Measurements from ENCODE around the gene SLC6A1. TPM values are rescaled to one million over a fixed set of nuclear protein-coding genes. Genes with fewer than 3 reads are reported as not detected.

SLC6A1 gene
- total RNA-seq (1 to 10 TPM in 6 of 10 donors, under 1 TPM in 4; 0.55 to 2.5 (median 1.7) TPM), polyA plus RNA-seq (1 to 10 TPM in 1 of 2 donors, under 1 TPM in 1; 0.55 to 2.7 TPM)
- long read RNA-seq, donor 1, result 0 reads
- long read RNA-seq, donor 2, full-length matches to known transcripts, result 1 of 1 reads
- long read RNA-seq, donor 2, partial matches to known transcripts, result 0 of 1 reads
- long read RNA-seq, donor 2, other reads (novel, unspliced or antisense), result 0 of 1 reads
- long read RNA-seq, donor 3, partial matches to known transcripts, result 0 of 2 reads
- long read RNA-seq, donor 3, other reads (novel, unspliced or antisense), result 2 of 2 reads

GRCh38 chr3:10992017-10992942 is at the start of gene SLC6A1:
TSS of gene SLC6A1 (plus strand) at chr3:10992748. CDS start at chr3:11017212, 24,464 bp downstream.
- intact Hi-C loops (cut with DNase I), result no loop called here
- Histone ChIP-seq H3K27ac (peak within 1 kb of the TSS in 6 of 10 donors; percentile 48 to 70 (median 58)), H3K9me3 (no peaks in the 10 kb centered on the region), H3K27me3 (peaks cover 0 to 68% (median 52%) of the 10 kb centered on the region in 7 donors), H3K4me3 (peak within 1 kb of the TSS; percentile 14 to 56 (median 50)), H3K36me3 (no peaks in the 10 kb centered on the region), H3K4me1 (peaks cover 0 to 20% (median 3%) of the 10 kb centered on the region in 9 donors)
- 1 to 2% methylated on average over 41 to 69 of the region's 69 CpGs for WGBS, 2 donors
- peak; percentile 26 to 39 for DNase-seq
- peak in 5 of 9 donors; percentile 24 to 50 (median 42) for TF ChIP-seq CTCF (IDR thresholded peaks at IDR 0.05)
- peak; percentile 51 to 91 (median 78) for ATAC-seq

- peaks cover 0 to 50% (median 15%) of the 10 kb centered on the region in 7 donors for H3K27me3 ChIP-seq
- intact Hi-C loops (cut with DNase I), result loop anchor here in 8 of 10 donors (1.0 to 10.0 kb wide), 11 partner anchors 37 to 392 kb away; no protein-coding TSS in a partner anchor
- WGBS, 2 donors, result 89 to 95% methylated on average over 8 of the region's 8 CpGs
- ATAC-seq (no peak), DNase-seq (no peak)
- H3K27ac ChIP-seq, result no peak overlapping the region
- TF ChIP-seq CTCF (IDR thresholded peaks at IDR 0.05), result no peak
- no peaks in the 10 kb centered on the region for H3K36me3 ChIP-seq
- peaks cover 0 to 8% (median 0%) of the 10 kb centered on the region in 9 donors for H3K4me1 ChIP-seq
- H3K9me3 ChIP-seq, result peaks cover 0 to 5% (median 0%) of the 10 kb centered on the region in 11 donors
- H3K4me3 ChIP-seq, result no peak overlapping the region
These were observed 47.7 kb upstream of the SLC6A1 start for GRCh38 chr3:10944866-10945265.

- peak; percentile 65 to 96 (median 85) for TF ChIP-seq CTCF (IDR thresholded peaks at IDR 0.05)
- WGBS, 2 donors, result 50 to 52% methylated on average over 8 of the region's 8 CpGs
- DNase-seq (peak; percentile 27 to 69), ATAC-seq (peak; percentile 72 to 85 (median 82))
- Histone ChIP-seq H3K27me3 (peaks cover 0 to 56% (median 19%) of the 10 kb centered on the region in 7 donors), H3K4me1 (peaks cover 0 to 8% (median 0%) of the 10 kb centered on the region in 9 donors), H3K9me3 (peaks cover 0 to 5% (median 0%) of the 10 kb centered on the region in 11 donors), H3K27ac (no peak overlapping the region), H3K36me3 (no peaks in the 10 kb centered on the region), H3K4me3 (no peak overlapping the region)
- intact Hi-C loops (cut with DNase I), result loop anchor here in 9 of 10 donors (1.0 to 10.0 kb wide), 11 partner anchors 37 to 392 kb away; no protein-coding TSS in a partner anchor
These were observed 46.8 kb upstream of the SLC6A1 start for GRCh38 chr3:10945683-10946287.
